Lower lobe of right lung (tissue), 2 donors: ENCODE measurements around the gene AKT1S1. TPM values are rescaled to one million over a fixed set of nuclear protein-coding genes. Genes with fewer than 3 reads are reported as not detected.

Experiments used
- ATAC-seq, 2 donors: fragments of 200-7000 bp; cut with Tn5 transposase; one replicate each; pipeline ENCODE4 v1.9.1; 2020 to 2022; ENCODE audit warnings: mild to moderate bottlenecking in 2 of 2, moderate library complexity in 2 of 2
- DNase-seq: peaks from one replicate; pipeline ENCODE4 v3.0.0-alpha.2; 2020
- H3K27ac ChIP-seq: fragments of 200-600 bp; one replicate; pipeline ENCODE4 v1.8.0; 2022
- H3K27me3 ChIP-seq: fragments of 200-600 bp; one replicate; pipeline ENCODE4 v1.8.0; 2022; ENCODE audit warnings: low read depth
- H3K36me3 ChIP-seq: fragments of 200-600 bp; one replicate; pipeline ENCODE4 v1.8.0; 2022; ENCODE audit warnings: mild to moderate bottlenecking
- H3K4me1 ChIP-seq: fragments of 200-600 bp; one replicate; pipeline ENCODE4 v1.8.0; 2022
- H3K4me3 ChIP-seq: fragments of 200-600 bp; one replicate; pipeline ENCODE4 v1.8.0; 2022; ENCODE audit warnings: mild to moderate bottlenecking
- H3K9me3 ChIP-seq: fragments of 200-600 bp; one replicate; pipeline ENCODE4 v1.8.0; 2022
- intact Hi-C: fragments of 100-400 bp; cut with DNase I; formaldehyde crosslinking; loops from one replicate; pipeline ENCODE4 v1.11.0; 2022
- total RNA-seq: library from RNA; stranded (reverse); fragmentation: NEBNext Ultra II Directional; extraction: Animal tissue kit (Norgen Biotek cat#: 25700); gene quantifications from one replicate; pipeline ENCODE4 v1.2.1, GENCODE V29; 2021
- TF ChIP-seq, protein P1 (sequence below): fragments of 200-600 bp; IDR thresholded peaks from one replicate; pipeline ENCODE4 v1.8.0; 2022; ENCODE audit warnings: antibody characterized with exemption, mild to moderate bottlenecking
- donor health status: DM: no; HTN: yes; CAD: no; lungs with severe emphysema.

AKT1S1 gene
- total RNA-seq, 1 donor from 2014 or later: 29.7 TPM

DNA sequence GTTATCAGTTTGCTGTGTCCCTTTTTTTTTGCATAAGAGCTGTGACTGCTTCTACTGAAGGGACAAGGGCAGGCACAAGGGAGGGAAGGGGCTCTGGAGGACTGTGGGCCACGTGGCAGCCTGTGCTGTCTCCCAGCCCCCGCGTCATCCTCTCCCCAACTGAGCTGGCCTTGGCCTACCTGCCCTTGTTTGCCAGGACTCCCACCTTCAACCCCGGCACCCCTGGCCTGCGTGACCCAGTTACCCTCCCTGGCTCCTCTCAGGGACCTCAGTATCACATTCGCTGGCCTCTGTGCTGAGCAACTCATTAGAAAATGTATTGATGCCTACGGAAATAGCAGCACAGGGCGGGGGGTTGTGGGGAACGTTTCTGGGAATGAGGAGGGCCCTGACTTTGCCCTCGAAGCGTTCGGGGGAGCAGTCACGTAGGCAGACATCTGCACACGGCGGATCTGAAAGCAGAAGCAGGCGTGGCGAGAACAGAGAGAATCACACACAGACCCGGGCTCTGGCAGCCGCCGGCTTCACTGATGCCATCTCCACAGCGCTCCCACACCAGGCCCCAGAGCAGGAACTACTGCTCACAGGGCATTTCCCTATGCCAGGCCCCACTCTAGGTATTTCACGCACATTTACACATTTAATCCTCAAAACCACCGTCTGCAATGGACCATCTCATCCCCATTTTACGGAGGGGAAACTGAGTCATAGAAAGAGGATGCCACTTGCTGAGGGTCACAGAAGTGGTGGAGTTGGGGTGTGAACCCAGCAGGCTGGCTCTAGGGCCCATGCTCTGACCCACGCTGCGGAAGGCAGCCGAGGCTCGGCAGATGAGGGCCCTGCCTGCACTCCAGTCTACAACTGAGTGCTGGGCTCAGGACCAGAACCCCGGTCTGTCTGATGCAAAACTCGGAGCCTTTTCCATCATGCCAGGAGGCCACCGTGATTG lies 46.2 kb upstream of the AKT1S1 start:
- peaks cover 63% of the 10 kb centered on the region for H3K36me3 ChIP-seq
- H3K27me3 ChIP-seq: no peaks in the 10 kb centered on the region
- no peak overlapping the region for H3K4me3 ChIP-seq
- DNase-seq (no peak), ATAC-seq (no peak)
- intact Hi-C loops: no loop called here
- H3K27ac ChIP-seq: no peak overlapping the region
- no peaks in the 10 kb centered on the region for H3K9me3 ChIP-seq
- peaks cover 19% of the 10 kb centered on the region for H3K4me1 ChIP-seq
- TF ChIP-seq, protein P1, sequence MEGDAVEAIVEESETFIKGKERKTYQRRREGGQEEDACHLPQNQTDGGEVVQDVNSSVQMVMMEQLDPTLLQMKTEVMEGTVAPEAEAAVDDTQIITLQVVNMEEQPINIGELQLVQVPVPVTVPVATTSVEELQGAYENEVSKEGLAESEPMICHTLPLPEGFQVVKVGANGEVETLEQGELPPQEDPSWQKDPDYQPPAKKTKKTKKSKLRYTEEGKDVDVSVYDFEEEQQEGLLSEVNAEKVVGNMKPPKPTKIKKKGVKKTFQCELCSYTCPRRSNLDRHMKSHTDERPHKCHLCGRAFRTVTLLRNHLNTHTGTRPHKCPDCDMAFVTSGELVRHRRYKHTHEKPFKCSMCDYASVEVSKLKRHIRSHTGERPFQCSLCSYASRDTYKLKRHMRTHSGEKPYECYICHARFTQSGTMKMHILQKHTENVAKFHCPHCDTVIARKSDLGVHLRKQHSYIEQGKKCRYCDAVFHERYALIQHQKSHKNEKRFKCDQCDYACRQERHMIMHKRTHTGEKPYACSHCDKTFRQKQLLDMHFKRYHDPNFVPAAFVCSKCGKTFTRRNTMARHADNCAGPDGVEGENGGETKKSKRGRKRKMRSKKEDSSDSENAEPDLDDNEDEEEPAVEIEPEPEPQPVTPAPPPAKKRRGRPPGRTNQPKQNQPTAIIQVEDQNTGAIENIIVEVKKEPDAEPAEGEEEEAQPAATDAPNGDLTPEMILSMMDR: no peak

DNA sequence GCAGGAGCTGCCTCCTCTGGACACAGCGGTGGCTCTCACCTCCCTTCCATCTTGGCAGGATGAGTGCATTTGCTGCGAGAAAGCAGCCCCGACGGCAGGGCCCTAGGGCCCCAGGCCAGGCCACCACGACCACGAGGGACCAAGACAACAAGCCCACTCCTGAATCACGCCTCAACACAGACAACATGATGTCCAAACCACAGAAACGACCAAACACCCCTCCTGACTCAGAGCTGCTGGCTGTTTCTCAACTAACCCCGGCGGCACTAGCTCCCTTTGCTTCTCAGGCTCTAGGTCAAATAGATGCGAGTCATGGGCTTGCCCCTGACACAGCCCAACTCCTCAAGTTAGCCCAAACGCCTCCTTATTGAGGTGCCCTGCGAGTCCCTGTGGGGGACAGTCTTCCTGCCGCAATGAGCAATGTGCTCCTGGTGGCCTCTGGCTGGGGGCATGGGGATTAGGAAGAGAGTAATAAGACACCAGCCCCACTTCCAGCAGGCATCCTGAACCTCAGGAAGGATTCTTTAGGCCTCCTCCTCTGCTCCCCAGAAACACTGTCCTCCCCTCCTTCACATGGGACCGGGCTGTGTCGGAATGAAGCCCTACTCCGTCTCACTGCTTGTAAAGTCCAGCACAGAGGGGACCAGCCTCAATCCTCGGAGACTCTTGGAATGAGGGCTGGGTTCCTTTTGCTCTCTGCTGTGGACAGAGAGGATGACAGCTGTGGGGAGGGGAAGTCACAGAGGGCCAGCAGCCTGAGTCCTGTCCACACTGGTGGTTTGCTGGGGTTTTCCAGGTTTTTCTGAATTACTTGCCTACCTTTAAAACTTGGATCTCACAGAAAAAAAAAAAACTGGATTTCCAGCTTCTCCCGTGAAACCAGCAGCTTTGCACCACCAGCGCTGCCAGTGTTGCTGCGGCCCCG lies 45.0 kb upstream of the AKT1S1 start:
- TF ChIP-seq, protein P1: no peak
- ATAC-seq: no peak
- Histone ChIP-seq H3K9me3 (no peaks in the 10 kb centered on the region), H3K27me3 (no peaks in the 10 kb centered on the region), H3K4me1 (peaks cover 7% of the 10 kb centered on the region), H3K36me3 (peaks cover 71% of the 10 kb centered on the region), H3K4me3 (no peak overlapping the region), H3K27ac (no peak overlapping the region)
- intact Hi-C loops: no loop called here
- DNase-seq: no peak

DNA sequence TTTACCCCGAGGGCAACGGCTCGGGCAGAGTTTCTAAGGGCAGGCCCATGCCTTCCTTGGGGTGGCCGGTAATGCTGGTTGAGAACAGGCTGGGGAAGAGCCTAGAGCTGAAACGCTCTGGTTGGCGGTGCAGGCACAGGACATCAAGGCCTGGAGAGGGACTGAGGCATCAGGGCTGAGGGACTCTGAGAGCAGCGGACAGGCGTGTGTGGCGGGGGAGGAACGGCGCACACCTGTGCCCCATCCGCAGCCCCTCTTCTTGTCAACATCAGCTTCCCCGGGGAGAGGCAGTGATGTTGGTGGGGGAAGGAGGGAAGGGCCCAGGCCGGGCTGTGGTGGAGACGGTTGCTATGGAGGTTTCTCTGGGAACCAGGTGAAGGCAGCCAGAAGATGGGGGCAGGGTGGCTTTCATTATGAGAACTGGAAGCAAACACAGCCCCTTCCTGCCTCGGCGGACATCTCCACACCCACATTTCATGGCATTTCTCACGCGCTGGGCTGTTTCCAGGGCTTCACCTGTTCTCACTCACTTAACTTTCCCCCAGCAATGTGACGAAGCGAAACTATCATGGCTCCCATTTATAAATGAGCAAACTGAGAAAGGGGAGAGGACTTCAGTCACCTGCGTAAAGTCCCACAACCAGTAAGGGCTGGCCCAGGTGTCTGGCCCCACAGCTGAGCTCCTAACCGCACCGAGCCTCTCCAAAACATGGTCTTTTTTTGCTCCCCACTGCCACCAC lies 43.6 kb upstream of the AKT1S1 start:
- H3K9me3 ChIP-seq: no peaks in the 10 kb centered on the region
- H3K27ac ChIP-seq: no peak overlapping the region
- no peaks in the 10 kb centered on the region for H3K4me1 ChIP-seq
- ATAC-seq (no peak), DNase-seq (no peak)
- H3K27me3 ChIP-seq: no peaks in the 10 kb centered on the region
- TF ChIP-seq, protein P1: no peak
- no peak overlapping the region for H3K4me3 ChIP-seq
- peaks cover 69% of the 10 kb centered on the region for H3K36me3 ChIP-seq
- intact Hi-C loops: no loop called here

DNA sequence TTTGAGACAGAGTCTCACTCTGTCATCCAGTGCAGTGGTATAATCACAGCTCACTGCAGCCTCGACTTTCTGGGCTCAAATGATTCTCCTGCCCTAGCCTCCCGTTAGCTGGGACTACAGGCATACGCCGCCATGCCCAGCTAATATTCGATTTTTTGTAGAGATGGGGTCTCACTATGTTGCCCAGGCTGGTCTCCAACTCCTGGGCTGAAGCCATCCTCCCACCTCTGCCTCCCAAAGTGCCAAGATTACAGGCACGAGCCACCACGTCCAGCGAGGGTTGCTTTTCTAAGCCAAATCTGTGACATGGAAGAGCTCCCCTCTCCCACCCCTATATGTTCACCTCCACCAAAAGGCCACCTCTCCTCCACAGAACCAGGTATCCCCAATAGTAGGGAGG lies 40.9 kb upstream of the AKT1S1 start:
- intact Hi-C loops: no loop called here
- Histone ChIP-seq H3K27ac (no peak overlapping the region), H3K4me1 (peaks cover 5% of the 10 kb centered on the region), H3K36me3 (peaks cover 59% of the 10 kb centered on the region), H3K4me3 (no peak overlapping the region), H3K27me3 (no peaks in the 10 kb centered on the region), H3K9me3 (no peaks in the 10 kb centered on the region)
- ATAC-seq (no peak), DNase-seq (no peak)
- TF ChIP-seq, protein P1: no peak
